22Rv1 (cell line): ENCODE data around the gene TALDO1.

ENCODE experiments used
- H3K27ac ChIP-seq: fragments of 450-650 bp; 2 replicates; pipeline ENCODE4 v1.5.1; 2017
- ZFX ChIP-seq: fragments of 450-650 bp; IDR thresholded peaks from 2 replicates; pipeline ENCODE4 v1.6.1; 2017; ENCODE audit warnings: antibody characterized with exemption, borderline replicate concordance
- TF ChIP-seq, protein P1 (sequence below): fragments of 450-650 bp; IDR thresholded peaks from 2 replicates; pipeline ENCODE4 v1.5.1; 2017; ENCODE audit warnings: mild to moderate bottlenecking

TALDO1 gene

DNA sequence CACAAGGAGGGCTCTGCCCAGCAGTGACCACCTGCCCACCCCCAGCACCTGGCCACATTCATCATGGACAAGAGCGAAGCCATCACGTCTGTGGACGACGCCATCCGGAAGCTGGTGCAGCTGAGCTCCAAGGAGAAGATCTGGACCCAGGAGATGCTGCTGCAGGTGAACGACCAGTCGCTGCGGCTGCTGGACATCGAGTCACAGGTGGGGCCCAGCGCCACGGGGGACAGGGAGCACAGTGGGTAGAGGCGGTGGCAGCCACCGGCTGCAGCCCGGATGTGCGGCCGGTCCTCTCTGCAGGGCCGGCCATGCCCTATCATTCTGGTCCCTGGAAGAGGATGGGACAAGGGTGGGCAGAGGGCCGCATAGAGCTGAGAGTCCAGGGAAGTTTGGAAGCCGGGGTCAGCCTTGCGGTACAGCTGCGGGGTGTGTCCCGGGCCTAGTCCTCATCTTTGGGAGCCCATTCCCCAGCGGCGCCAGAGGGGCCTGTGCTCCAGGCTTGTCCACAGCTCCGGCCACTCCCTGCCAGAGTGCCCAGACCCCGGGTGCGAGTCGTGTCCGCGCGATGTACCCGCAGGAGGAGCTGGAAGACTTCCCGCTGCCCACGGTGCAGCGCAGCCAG, 27.1 kb upstream of the TALDO1 start:
- H3K27ac ChIP-seq: peak overlapping the region; percentile 74
- TF ChIP-seq, protein P1, sequence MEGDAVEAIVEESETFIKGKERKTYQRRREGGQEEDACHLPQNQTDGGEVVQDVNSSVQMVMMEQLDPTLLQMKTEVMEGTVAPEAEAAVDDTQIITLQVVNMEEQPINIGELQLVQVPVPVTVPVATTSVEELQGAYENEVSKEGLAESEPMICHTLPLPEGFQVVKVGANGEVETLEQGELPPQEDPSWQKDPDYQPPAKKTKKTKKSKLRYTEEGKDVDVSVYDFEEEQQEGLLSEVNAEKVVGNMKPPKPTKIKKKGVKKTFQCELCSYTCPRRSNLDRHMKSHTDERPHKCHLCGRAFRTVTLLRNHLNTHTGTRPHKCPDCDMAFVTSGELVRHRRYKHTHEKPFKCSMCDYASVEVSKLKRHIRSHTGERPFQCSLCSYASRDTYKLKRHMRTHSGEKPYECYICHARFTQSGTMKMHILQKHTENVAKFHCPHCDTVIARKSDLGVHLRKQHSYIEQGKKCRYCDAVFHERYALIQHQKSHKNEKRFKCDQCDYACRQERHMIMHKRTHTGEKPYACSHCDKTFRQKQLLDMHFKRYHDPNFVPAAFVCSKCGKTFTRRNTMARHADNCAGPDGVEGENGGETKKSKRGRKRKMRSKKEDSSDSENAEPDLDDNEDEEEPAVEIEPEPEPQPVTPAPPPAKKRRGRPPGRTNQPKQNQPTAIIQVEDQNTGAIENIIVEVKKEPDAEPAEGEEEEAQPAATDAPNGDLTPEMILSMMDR: no peak
- no peak for TF ChIP-seq ZFX

DNA sequence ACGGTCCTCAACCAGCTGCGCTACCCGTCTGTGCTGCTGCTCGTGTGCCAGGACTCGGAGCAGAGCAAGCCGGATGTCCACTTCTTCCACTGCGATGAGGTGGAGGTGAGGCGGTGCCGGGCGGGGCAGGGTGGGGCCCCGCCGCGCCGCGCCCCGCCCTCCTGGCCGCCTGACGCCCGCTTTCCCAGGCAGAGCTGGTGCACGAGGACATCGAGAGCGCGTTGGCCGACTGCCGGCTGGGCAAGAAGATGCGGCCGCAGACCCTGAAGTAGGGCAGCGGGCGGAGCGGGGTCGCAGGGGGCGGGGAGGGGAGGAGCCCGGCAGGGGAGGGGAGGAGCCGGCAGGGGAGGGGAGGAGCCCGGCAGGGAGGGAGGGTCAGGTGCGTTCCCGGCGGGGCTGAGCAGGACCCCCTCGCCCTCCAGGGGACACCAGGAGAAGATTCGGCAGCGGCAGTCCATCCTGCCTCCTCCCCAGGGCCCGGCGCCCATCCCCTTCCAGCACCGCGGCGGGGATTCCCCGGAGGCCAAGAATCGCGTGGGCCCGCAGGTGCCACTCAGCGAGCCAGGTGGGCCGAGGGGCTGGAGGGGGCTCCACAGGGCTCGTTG, 26.5 kb upstream of the TALDO1 start:
- TF ChIP-seq, protein P1: no peak
- no peak for TF ChIP-seq ZFX
- peak overlapping the region; percentile 74 for H3K27ac ChIP-seq

DNA sequence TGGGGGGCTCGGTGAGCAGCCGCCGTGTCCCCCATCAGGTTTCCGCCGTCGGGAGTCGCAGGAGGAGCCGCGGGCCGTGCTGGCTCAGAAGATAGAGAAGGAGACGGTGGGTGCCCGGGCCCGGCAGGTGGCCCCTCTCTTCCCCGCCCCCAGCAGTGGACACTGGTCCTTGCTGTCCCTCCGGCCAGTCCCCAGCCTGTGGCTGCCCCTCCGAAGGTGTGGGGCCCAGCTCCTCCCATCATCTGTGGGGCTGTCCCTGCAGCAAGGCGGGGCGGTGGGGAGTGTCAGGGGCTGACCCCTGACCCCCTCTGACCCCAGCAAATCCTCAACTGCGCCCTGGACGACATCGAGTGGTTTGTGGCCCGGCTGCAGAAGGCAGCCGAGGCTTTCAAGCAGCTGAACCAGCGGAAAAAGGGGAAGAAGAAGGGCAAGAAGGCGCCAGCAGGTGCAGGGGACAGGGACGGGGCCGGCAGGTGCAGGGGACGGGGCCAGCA, 26.0 kb upstream of the TALDO1 start:
- peak overlapping the region; percentile 74 for H3K27ac ChIP-seq
- TF ChIP-seq ZFX: no peak
- TF ChIP-seq, protein P1: no peak

DNA sequence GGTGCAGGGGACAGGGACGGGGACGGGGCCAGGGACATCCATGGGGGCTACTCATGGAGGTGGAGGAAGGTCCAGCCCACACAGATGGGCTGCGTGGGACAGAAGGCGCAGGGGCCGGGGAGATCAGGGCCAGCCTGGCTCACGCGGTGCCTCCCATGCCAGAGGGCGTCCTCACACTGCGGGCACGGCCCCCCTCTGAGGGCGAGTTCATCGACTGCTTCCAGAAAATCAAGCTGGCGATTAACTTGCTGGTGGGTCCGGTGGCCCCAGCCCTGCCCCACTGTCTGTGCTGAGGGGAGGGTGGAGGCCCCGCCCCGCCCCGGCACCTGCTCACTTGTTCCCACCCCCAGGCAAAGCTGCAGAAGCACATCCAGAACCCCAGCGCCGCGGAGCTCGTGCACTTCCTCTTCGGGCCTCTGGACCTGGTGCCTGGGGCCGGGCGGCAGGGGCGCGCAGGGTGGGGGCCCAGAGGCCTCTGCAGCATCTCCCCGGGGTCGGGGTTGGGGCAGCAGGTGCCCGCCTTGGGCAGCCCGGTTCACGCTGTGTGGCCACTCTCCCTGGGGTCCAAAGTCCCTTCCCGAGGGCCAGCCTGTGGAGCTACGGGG, 25.4 kb upstream of the TALDO1 start:
- TF ChIP-seq ZFX: no peak
- TF ChIP-seq, protein P1: no peak
- H3K27ac ChIP-seq: no peak overlapping the region

DNA sequence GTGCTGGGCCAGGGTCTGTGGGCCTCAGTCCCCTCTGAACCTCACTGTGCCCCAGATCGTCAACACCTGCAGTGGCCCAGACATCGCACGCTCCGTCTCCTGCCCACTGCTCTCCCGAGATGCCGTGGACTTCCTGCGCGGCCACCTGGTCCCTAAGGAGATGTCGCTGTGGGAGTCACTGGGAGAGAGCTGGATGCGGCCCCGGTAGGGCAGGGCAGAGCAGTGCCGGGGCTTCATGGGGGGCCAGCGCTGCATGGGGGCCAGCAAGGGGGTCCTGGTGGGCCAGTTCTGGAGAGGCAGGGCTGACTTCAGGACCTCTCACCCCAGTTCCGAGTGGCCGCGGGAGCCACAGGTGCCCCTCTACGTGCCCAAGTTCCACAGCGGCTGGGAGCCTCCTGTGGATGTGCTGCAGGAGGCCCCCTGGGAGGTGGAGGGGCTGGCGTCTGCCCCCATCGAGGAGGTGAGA, 24.9 kb upstream of the TALDO1 start:
- TF ChIP-seq ZFX: no peak
- TF ChIP-seq, protein P1: no peak
- H3K27ac ChIP-seq: no peak overlapping the region

DNA sequence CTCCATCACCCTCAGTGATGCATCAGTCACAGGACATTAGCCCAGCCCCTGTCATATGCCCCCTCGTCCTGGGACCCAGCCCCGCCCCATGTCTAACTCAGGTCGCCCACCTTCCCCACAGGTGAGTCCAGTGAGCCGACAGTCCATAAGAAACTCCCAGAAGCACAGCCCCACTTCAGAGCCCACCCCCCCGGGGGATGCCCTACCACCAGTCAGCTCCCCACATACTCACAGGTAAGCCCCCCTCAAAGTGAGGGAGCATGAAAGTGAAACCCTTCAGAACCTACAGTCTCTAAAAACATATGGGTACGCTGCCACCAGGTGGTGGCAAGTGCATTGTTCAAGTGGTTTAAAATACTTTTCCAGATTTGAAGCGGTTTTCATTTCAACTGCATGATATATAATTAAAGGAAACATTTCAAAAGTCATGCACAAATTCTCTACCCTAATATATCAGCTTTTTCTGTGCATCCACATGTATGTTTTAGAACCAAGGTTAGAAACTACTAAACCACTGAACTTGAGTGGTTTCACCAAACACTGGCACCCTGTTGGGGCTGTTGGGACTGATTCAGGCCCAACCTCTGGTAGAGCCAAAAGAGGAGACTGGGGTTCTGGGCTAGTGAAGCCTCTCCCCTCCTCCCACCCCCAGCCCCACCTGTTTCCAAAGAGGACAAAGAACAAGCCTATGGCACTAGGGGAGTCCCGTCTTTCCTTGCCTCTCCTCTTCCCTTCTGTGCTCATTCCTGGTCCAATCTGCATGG, 24.0 kb upstream of the TALDO1 start:
- no peak overlapping the region for H3K27ac ChIP-seq
- TF ChIP-seq, protein P1: peak; percentile 72
- TF ChIP-seq ZFX: no peak
